ENCODE data around the gene TAX1BP1. TPM values are rescaled to one million over a fixed set of nuclear protein-coding genes. Genes with fewer than 3 reads are reported as not detected.

TAX1BP1 gene
- total RNA-seq, 1 experiment from 2014 or later: 130 TPM

- no peak for DNase-seq (ENCODE audit: extremely low read depth, low read depth)
Observed at GRCh38 chr7:27777662-27778061, 37.7 kb downstream of the TAX1BP1 start.

- no peak for DNase-seq (ENCODE audit: extremely low read depth, low read depth)
Observed at GRCh38 chr7:27779873-27780272, 39.9 kb downstream of the TAX1BP1 start.

- no peak for DNase-seq (ENCODE audit: extremely low read depth, low read depth)
Observed at GRCh38 chr7:27781188-27781587, 41.2 kb downstream of the TAX1BP1 start.

GRCh38 chr7:27782849-27783248 lies 42.9 kb downstream of the TAX1BP1 start:
- DNase-seq (ENCODE audit: extremely low read depth, low read depth): no peak

- peak; percentile 56 for DNase-seq (ENCODE audit: extremely low read depth, low read depth)
Observed at GRCh38 chr7:27784399-27785053, 44.6 kb downstream of the TAX1BP1 start.

GRCh38 chr7:27788437-27788836 lies 48.5 kb downstream of the TAX1BP1 start:
- DNase-seq (ENCODE audit: extremely low read depth, low read depth): no peak

GRCh38 chr7:27793780-27794179 lies 53.8 kb downstream of the TAX1BP1 start:
- DNase-seq (ENCODE audit: extremely low read depth, low read depth): no peak

- no peak for DNase-seq (ENCODE audit: extremely low read depth, low read depth)
Observed at GRCh38 chr7:27795977-27796376, 56.0 kb downstream of the TAX1BP1 start.

GRCh38 chr7:27799212-27799611 lies 59.2 kb downstream of the TAX1BP1 start:
- DNase-seq (ENCODE audit: extremely low read depth, low read depth): no peak

- DNase-seq (ENCODE audit: extremely low read depth, low read depth): no peak
Observed at GRCh38 chr7:27802999-27803398, 63.0 kb downstream of the TAX1BP1 start.

- no peak for DNase-seq (ENCODE audit: extremely low read depth, low read depth)
Observed at GRCh38 chr7:27804139-27804538, 64.2 kb downstream of the TAX1BP1 start.

GRCh38 chr7:27808626-27809025 lies 68.7 kb downstream of the TAX1BP1 start:
- DNase-seq (ENCODE audit: extremely low read depth, low read depth): no peak

- DNase-seq (ENCODE audit: extremely low read depth, low read depth): no peak
Observed at GRCh38 chr7:27810186-27810585, 70.2 kb downstream of the TAX1BP1 start.

- DNase-seq (ENCODE audit: extremely low read depth, low read depth): no peak
Observed at GRCh38 chr7:27812706-27813105, 72.7 kb downstream of the TAX1BP1 start.

GRCh38 chr7:27822245-27822644 lies 82.3 kb downstream of the TAX1BP1 start:
- no peak for DNase-seq (ENCODE audit: extremely low read depth, low read depth)

- DNase-seq (ENCODE audit: extremely low read depth, low read depth): no peak
Observed at GRCh38 chr7:27825891-27826290, 85.9 kb downstream of the TAX1BP1 start.

GRCh38 chr7:27826357-27826756 lies 86.4 kb downstream of the TAX1BP1 start:
- DNase-seq (ENCODE audit: extremely low read depth, low read depth): no peak

GRCh38 chr7:27834179-27834921 lies 94.4 kb downstream of the TAX1BP1 start:
- no peak for DNase-seq (ENCODE audit: extremely low read depth, low read depth)

GRCh38 chr7:27835376-27835775 lies 95.4 kb downstream of the TAX1BP1 start:
- DNase-seq (ENCODE audit: extremely low read depth, low read depth): no peak

GRCh38 chr7:27836536-27836935 lies 96.6 kb downstream of the TAX1BP1 start:
- no peak for DNase-seq (ENCODE audit: extremely low read depth, low read depth)

- no peak for DNase-seq (ENCODE audit: extremely low read depth, low read depth)
Observed at GRCh38 chr7:27839099-27839498, 99.1 kb downstream of the TAX1BP1 start.

GRCh38 chr7:27840313-27840712 lies 100.4 kb downstream of the TAX1BP1 start:
- DNase-seq (ENCODE audit: extremely low read depth, low read depth): no peak

Measured in NCI-H460 (cell line).